Left cardiac atrium (tissue), 4 donors: ENCODE results near the gene ZP2. TPM values are rescaled to one million over a fixed set of nuclear protein-coding genes. Genes with fewer than 3 reads are reported as not detected.
"Not testable (repeated sequence)": the region's sequence is repeated elsewhere in the genome, so short reads cannot be mapped to it uniquely, and the experiment has no call there.

Experiments
- ATAC-seq, 2 donors: fragments of 200-7000 bp; cut with Tn5 transposase; one replicate each; pipeline ENCODE4 v1.9.1; 2020; ENCODE audit warnings: mild to moderate bottlenecking in 2 of 2, moderate library complexity in 2 of 2
- DNase-seq: peaks from one replicate; pipeline ENCODE4 v3.0.0-alpha.2; 2020
- intact Hi-C, 2 donors: fragments of 100-400 bp; cut with DNase I; formaldehyde crosslinking; loops; one replicate each; pipeline versions ENCODE4 v1.14.1 to v1.15.1; 2022 to 2023
- long read RNA-seq: library from polyadenylated mRNA; unstranded; transcript quantifications from one replicate; pipeline ENCODE4 v2.0.0, GENCODE V29; 2021
- total RNA-seq, 2 donors: library from RNA; stranded (reverse); fragmentation: NEBNext Ultra II Directional; extraction: Animal tissue kit (Norgen Biotek cat#: 25700); gene quantifications; one replicate each; pipeline ENCODE4 v1.2.1, GENCODE V29; 2021
- donor health status: DM: no; HTN: yes; CAD: no.
- donor health status: DM: no; HTN: yes; CAD: no; lungs with severe emphysema.
- donor health status: DM: yes; HTN: yes; CAD: no.
- donor health status: Dilated cardiomyopathy.

ZP2 gene
- total RNA-seq = not detected
- long read RNA-seq = 0 reads

- DNase-seq (no peak), ATAC-seq (no peak)
- intact Hi-C loops = no loop called here
Measured at GRCh38 chr16:21211486-21211885, at the start of gene ZP2. TSS of gene ZP2 (minus strand) at chr16:21211574. CDS start at chr16:21211547, 27 bp downstream.

GRCh38 chr16:21257284-21257683 is 45.9 kb upstream of the ZP2 start:
- ATAC-seq (no peak), DNase-seq (no peak)
- intact Hi-C loops = no loop called here

GRCh38 chr16:21256636-21257035 is 45.3 kb upstream of the ZP2 start:
- intact Hi-C loops = no loop called here
- DNase-seq = no peak
- no peak for ATAC-seq

GRCh38 chr16:21253470-21253869 is 42.1 kb upstream of the ZP2 start:
- no peak for ATAC-seq
- intact Hi-C loops = no loop called here

GRCh38 chr16:21250072-21250923 is 38.9 kb upstream of the ZP2 start:
- ATAC-seq (no peak), DNase-seq (no peak)
- intact Hi-C loops = no loop called here

More at GRCh38 chr16:21253470-21253869, 42.1 kb upstream of the ZP2 start:
- DNase-seq = no peak

GRCh38 chr16:21248179-21248578 is 36.8 kb upstream of the ZP2 start:
- intact Hi-C loops = not testable (repeated sequence)

GRCh38 chr16:21244518-21245215 is 33.3 kb upstream of the ZP2 start:
- ATAC-seq (no peak), DNase-seq (no peak)

More at GRCh38 chr16:21248179-21248578, 36.8 kb upstream of the ZP2 start:
- DNase-seq, ATAC-seq: not testable (repeated sequence)

GRCh38 chr16:21242756-21243155 is 31.4 kb upstream of the ZP2 start:
- ATAC-seq (no peak), DNase-seq (no peak)
- intact Hi-C loops = no loop called here

More at GRCh38 chr16:21244518-21245215, 33.3 kb upstream of the ZP2 start:
- intact Hi-C loops = no loop called here

GRCh38 chr16:21239646-21240045 is 28.3 kb upstream of the ZP2 start:
- intact Hi-C loops = no loop called here

GRCh38 chr16:21236831-21237230 is 25.5 kb upstream of the ZP2 start:
- ATAC-seq (no peak), DNase-seq (no peak)
- intact Hi-C loops = no loop called here

More at GRCh38 chr16:21239646-21240045, 28.3 kb upstream of the ZP2 start:
- DNase-seq (no peak), ATAC-seq (no peak)

- DNase-seq = no peak
- intact Hi-C loops = no loop called here
- no peak for ATAC-seq
Measured at GRCh38 chr16:21235199-21235585, 23.8 kb upstream of the ZP2 start.

- DNase-seq (no peak), ATAC-seq (no peak)
- intact Hi-C loops = no loop called here
Measured at GRCh38 chr16:21233521-21234150, 22.3 kb upstream of the ZP2 start, which contains the start of gene ANKS4B. TSS of gene ANKS4B (plus strand) at chr16:21233699. CDS start at chr16:21233738, 39 bp downstream.

- ATAC-seq = no peak
- DNase-seq = no peak
- intact Hi-C loops = no loop called here
Measured at GRCh38 chr16:21233045-21233520, 21.7 kb upstream of the ZP2 start.

GRCh38 chr16:21228361-21228872 is 17.0 kb upstream of the ZP2 start:
- intact Hi-C loops = no loop called here
- DNase-seq (no peak), ATAC-seq (no peak)

GRCh38 chr16:21227866-21228265 is 16.5 kb upstream of the ZP2 start:
- no peak for ATAC-seq

GRCh38 chr16:21226749-21227148 is 15.4 kb upstream of the ZP2 start:
- DNase-seq (no peak), ATAC-seq (no peak)
- intact Hi-C loops = no loop called here

More at GRCh38 chr16:21227866-21228265, 16.5 kb upstream of the ZP2 start:
- DNase-seq = no peak
- intact Hi-C loops = no loop called here

GRCh38 chr16:21224800-21225199 is 13.4 kb upstream of the ZP2 start:
- DNase-seq (no peak), ATAC-seq (no peak)
- intact Hi-C loops = no loop called here

- no peak for ATAC-seq
- intact Hi-C loops = no loop called here
- no peak for DNase-seq
Measured at GRCh38 chr16:21223787-21224186, 12.4 kb upstream of the ZP2 start.
